Right lobe of liver (tissue), 6 donors: ENCODE data around the gene PYHIN1. TPM values are rescaled to one million over a fixed set of nuclear protein-coding genes. Genes with fewer than 3 reads are reported as not detected.
A peak's percentile ranks its signal among the peaks of the same experiment; 100 is the strongest.

Source experiments
- ATAC-seq, 4 donors: fragments of 200-7000 bp; cut with Tn5 transposase; one replicate each; pipeline ENCODE4 v1.9.1; 2020; ENCODE audit warnings: mild to moderate bottlenecking in 4 of 4, moderate library complexity in 4 of 4
- DNase-seq, 3 donors: peaks; one replicate each; pipeline ENCODE4 v3.0.0-alpha.2; 2020
- H3K27ac ChIP-seq, 3 donors: fragments of 200-600 bp; one replicate each; pipeline ENCODE4 v1.8.0; 2022
- H3K27me3 ChIP-seq, 2 donors: fragments of 200-600 bp; one replicate each; pipeline ENCODE4 v1.8.0; 2022
- H3K36me3 ChIP-seq, 4 donors: fragments of 200-600 bp; sonication (generic) in 1 of 4; one replicate each; pipeline versions ENCODE4 v1.5.1 to v1.8.0; 2017 to 2022; ENCODE audit warnings: control low read depth in 1 of 4
- H3K4me1 ChIP-seq, 4 donors: fragments of 200-600 bp; sonication (generic) in 1 of 4; one replicate each; pipeline versions ENCODE4 v1.5.1 to v1.8.0; 2017 to 2022; ENCODE audit warnings: control low read depth in 1 of 4
- H3K4me3 ChIP-seq, 3 donors: fragments of 200-600 bp; one replicate each; pipeline ENCODE4 v1.8.0; 2022
- H3K9me3 ChIP-seq, 4 donors: fragments of 200-600 bp; sonication (generic) in 1 of 4; one replicate each; pipeline versions ENCODE4 v1.5.1 to v1.8.0; 2017 to 2022; ENCODE audit warnings: control low read depth in 1 of 4
- POLR2A ChIP-seq: fragments of 450-650 bp; IDR thresholded peaks from one replicate; pipeline ENCODE4 v1.6.1; 2017; ENCODE audit warnings: antibody characterized with exemption, mild to moderate bottlenecking
- WGBS: methylation state at CpG from one replicate; pipeline ENCODE4 v1.1.6; 2018; ENCODE audit warnings: low coverage, low lambda C conversion rate; ENCODE audit not compliant: insufficient coverage; ENCODE audit errors: missing lambda C conversion rate; 5-methylcytosine and 5-hydroxymethylcytosine counted together
- intact Hi-C, 2 donors: fragments of 100-400 bp; cut with DNase I; formaldehyde crosslinking; loops; one replicate each; pipeline versions ENCODE4 v1.11.2 to v1.14.1; 2022
- total RNA-seq, 6 experiments: library from RNA; depleted of rRNA in 2 of 6; stranded (reverse); fragments of >200 nt in 2 of 6; fragmentation: NEBNext Ultra II Directional in 3 of 6; extraction: Animal tissue kit (Norgen Biotek cat#: 25700) in 3 of 6; gene quantifications; one replicate each; pipeline versions ENCODE4 v1.1.0 to v1.2.4, GENCODE V29; 2016 to 2023
- TF ChIP-seq, protein P1 (sequence below), 4 donors: fragments of 200-600 bp in 3 of 4; fragments of 450-650 bp in 1 of 4; IDR thresholded peaks; one replicate each; pipeline versions ENCODE4 v1.5.1 to v1.8.0; 2016 to 2022; ENCODE audit warnings: antibody characterized with exemption in 4 of 4, mild to moderate bottlenecking in 2 of 4
- donor health status: DM: no; HTN: yes; CAD: no.
- donor health status: DM: no; HTN: no; CAD: no.
- donor health status: DM: no; HTN: no; CAD: no.
- donor health status: DM: no; HTN: yes; CAD: no.
- donor health status: DM: no; HTN: yes; CAD: no.

PYHIN1 gene
- total RNA-seq, 6 experiments from 2014 or later = 0.22 to 2.2 (median 0.61) TPM

DNA sequence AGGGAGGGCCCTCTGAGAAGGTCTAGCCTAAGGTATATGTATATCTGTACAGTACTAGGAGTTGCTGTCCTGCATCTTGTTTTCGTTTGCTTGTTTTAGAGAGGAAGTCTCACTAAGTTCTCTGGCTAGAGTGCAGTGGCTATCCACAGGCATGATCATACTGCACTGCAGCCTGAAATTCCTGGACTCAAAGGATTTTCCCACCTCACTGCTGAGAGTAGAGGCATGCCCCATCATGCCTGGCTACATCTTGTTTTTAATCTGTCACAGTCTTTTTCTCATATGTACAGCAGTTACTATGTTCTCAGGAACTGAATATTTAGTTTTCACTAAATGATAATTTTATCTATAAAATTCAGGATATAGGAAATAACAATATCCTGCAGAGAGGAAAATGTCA is 15.3 kb upstream of the PYHIN1 start:
- Histone ChIP-seq H3K27ac (no peak overlapping the region), H3K9me3 (no peaks in the 10 kb centered on the region), H3K4me1 (no peaks in the 10 kb centered on the region), H3K27me3 (no peaks in the 10 kb centered on the region), H3K36me3 (no peaks in the 10 kb centered on the region), H3K4me3 (no peak overlapping the region)
- intact Hi-C loops = no loop called here
- TF ChIP-seq, protein P1, sequence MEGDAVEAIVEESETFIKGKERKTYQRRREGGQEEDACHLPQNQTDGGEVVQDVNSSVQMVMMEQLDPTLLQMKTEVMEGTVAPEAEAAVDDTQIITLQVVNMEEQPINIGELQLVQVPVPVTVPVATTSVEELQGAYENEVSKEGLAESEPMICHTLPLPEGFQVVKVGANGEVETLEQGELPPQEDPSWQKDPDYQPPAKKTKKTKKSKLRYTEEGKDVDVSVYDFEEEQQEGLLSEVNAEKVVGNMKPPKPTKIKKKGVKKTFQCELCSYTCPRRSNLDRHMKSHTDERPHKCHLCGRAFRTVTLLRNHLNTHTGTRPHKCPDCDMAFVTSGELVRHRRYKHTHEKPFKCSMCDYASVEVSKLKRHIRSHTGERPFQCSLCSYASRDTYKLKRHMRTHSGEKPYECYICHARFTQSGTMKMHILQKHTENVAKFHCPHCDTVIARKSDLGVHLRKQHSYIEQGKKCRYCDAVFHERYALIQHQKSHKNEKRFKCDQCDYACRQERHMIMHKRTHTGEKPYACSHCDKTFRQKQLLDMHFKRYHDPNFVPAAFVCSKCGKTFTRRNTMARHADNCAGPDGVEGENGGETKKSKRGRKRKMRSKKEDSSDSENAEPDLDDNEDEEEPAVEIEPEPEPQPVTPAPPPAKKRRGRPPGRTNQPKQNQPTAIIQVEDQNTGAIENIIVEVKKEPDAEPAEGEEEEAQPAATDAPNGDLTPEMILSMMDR (IDR thresholded peaks at IDR 0.05) = no peak
- TF ChIP-seq POLR2A = no peak
- DNase-seq = no peak
- WGBS = 29% methylated on average over 1 of the region's 1 CpG
- ATAC-seq = no peak

DNA sequence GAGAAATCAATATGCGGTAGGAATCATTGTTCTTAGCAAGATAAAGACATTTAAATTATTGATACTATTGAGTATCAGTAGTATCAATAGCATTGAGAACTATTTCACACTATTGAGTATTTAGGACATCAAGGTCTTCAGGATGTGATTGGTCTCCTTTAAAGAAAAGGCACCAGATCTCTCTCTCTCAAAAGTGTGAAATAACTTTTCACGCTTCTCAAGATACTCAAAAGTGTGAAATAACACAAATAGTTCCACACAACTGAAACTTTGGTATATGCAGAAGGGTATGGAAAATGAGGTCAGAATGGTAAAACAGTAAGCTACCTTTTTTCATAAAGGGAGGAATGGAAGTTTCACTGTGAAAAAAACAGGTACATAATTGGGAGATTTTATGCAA is 6.7 kb upstream of the PYHIN1 start:
- intact Hi-C loops = no loop called here
- no peaks in the 10 kb centered on the region for H3K9me3 ChIP-seq
- H3K36me3 ChIP-seq = no peaks in the 10 kb centered on the region
- no peak for DNase-seq
- TF ChIP-seq, protein P1 (IDR thresholded peaks at IDR 0.05) = no peak
- TF ChIP-seq POLR2A = no peak
- H3K27ac ChIP-seq = no peak overlapping the region
- no peak for ATAC-seq
- 42% methylated on average over 2 of the region's 2 CpGs for WGBS
- H3K4me1 ChIP-seq = no peaks in the 10 kb centered on the region
- H3K4me3 ChIP-seq = no peak overlapping the region
- no peaks in the 10 kb centered on the region for H3K27me3 ChIP-seq

DNA sequence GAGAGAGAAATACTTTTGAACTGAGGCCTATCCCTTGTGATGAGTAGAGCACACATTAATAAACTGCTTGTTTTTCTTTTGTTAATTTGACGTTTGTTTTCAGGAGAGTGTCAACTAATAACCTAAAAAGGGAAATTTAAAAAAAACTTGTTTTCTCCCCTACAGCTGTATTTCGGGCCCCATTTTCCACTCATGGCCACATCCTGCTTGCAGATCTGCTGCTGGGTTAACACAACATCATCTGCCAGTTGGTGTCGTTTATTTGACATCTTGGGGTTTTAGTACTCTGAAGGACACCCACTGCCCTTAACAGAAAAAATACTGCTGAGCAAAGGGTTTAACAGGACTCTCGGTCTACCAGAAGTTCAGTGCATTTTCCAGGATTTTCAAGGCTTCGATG is 848 bp upstream of the PYHIN1 start:
- H3K27ac ChIP-seq = no peak overlapping the region
- H3K4me3 ChIP-seq = no peak overlapping the region
- ATAC-seq (peak in 2 of 4 donors; percentile 13 to 47), DNase-seq (no peak)
- TF ChIP-seq POLR2A = no peak
- TF ChIP-seq, protein P1 (IDR thresholded peaks at IDR 0.05) = no peak
- intact Hi-C loops = no loop called here
- H3K4me1 ChIP-seq = no peaks in the 10 kb centered on the region
- WGBS = 30% methylated on average over 5 of the region's 5 CpGs
- no peaks in the 10 kb centered on the region for H3K36me3 ChIP-seq
- H3K9me3 ChIP-seq = no peaks in the 10 kb centered on the region
- no peaks in the 10 kb centered on the region for H3K27me3 ChIP-seq

DNA sequence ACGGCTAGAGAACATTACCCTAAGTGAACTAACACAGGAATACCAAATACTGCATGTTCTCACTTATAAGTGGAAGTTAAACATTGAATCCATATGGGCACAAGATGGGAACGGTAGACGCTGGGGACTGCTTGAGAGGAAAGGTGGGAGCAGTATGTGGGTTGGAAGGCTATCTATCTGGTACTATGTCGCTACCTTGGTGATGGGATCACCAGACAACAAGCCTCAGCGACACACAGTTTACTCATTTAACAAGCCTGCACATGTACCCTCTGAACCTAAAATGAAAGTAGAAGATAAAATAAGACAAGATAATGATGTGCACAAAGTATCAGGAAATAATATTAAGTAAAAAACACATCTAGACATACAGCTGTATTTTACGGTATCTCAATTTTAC is 819 bp downstream of the PYHIN1 start:
- Histone ChIP-seq H3K27me3 (no peaks in the 10 kb centered on the region), H3K4me3 (no peak overlapping the region), H3K36me3 (no peaks in the 10 kb centered on the region), H3K4me1 (no peaks in the 10 kb centered on the region), H3K9me3 (no peaks in the 10 kb centered on the region), H3K27ac (no peak overlapping the region)
- intact Hi-C loops = no loop called here
- 59% methylated on average over 5 of the region's 6 CpGs for WGBS
- TF ChIP-seq POLR2A = no peak
- TF ChIP-seq, protein P1 (IDR thresholded peaks at IDR 0.05) = no peak
- DNase-seq (no peak), ATAC-seq (no peak)

DNA sequence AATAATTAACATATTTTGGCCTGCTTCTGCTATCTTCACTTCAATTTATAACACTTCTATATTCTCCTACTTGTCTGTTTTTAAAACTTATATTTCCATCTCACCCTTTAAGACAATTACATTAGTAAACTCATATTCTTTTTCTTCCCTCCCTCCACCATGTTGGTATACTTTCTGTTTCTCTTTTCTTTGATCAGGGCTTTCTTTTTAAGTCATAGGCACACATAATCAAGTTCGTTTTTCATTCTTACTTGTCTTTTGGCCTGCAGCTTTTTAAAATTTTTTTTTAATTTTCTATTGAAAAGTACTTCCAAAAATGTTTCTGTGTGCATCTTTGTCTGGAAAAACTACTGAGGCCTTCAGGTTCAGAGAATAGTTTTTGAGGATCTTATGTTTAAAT is 2.3 kb downstream of the PYHIN1 start:
- WGBS = 17% methylated on average over 1 of the region's 1 CpG
- no peaks in the 10 kb centered on the region for H3K9me3 ChIP-seq
- no peaks in the 10 kb centered on the region for H3K27me3 ChIP-seq
- intact Hi-C loops = no loop called here
- no peak for ATAC-seq
- TF ChIP-seq, protein P1 (IDR thresholded peaks at IDR 0.05) = no peak
- no peak for TF ChIP-seq POLR2A
- no peak for DNase-seq
- H3K27ac ChIP-seq = no peak overlapping the region
- H3K36me3 ChIP-seq = no peaks in the 10 kb centered on the region
- no peak overlapping the region for H3K4me3 ChIP-seq
- H3K4me1 ChIP-seq = no peaks in the 10 kb centered on the region
